HUES48 (cell line): ENCODE measurements around the gene RNF144A.

ENCODE experiments used
- H3K27ac ChIP-seq: one replicate; pipeline ENCODE4 v1.7.0; 2013; ENCODE audit warnings: low read depth, low read length, inconsistent platforms
- H3K27me3 ChIP-seq: 2 replicates; pipeline ENCODE4 v1.6.1; 2013; ENCODE audit warnings: mild to moderate bottlenecking, low read length; ENCODE audit not compliant: control insufficient read depth, insufficient read depth
- H3K36me3 ChIP-seq: 2 replicates; pipeline ENCODE4 v1.6.1; 2013; ENCODE audit warnings: low read length; ENCODE audit not compliant: control insufficient read depth, insufficient read depth
- H3K4me1 ChIP-seq: 2 replicates; pipeline ENCODE4 v1.6.1; 2013; ENCODE audit warnings: mild to moderate bottlenecking, low read length; ENCODE audit not compliant: control insufficient read depth, insufficient read depth
- H3K4me3 ChIP-seq: 2 replicates; pipeline ENCODE4 v1.5.1; 2013; ENCODE audit warnings: mild to moderate bottlenecking, low read depth, low read length
- H3K9ac ChIP-seq: 2 replicates; pipeline ENCODE4 v1.6.1; 2013; ENCODE audit warnings: mild to moderate bottlenecking, low read depth, low read length, moderate library complexity
- H3K9me3 ChIP-seq: 2 replicates; pipeline ENCODE4 v1.6.1; 2013; ENCODE audit warnings: low read length; ENCODE audit not compliant: control insufficient read depth, insufficient read depth

RNF144A gene

DNA sequence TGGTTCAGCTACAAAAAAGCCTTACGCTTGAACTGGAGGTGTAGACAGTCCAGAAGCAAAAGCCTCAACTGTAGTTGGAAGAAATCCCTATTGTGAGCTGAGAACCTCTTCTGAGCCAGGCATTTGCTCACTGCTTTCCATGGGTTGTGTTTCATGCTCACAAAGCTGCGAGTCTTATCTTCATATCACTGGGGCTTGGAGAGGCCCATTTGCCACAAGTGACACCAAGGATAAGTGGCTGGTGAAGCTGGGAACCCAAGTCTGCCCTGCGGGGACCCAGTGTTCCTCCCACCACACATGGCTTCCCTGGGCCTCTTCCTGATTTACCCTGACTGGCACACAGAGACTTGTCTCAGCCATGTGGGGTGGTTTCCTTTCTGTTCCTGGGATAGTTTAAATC, 130.4 kb downstream of the RNF144A start:
- no peaks in the 10 kb centered on the region for H3K9me3 ChIP-seq

DNA sequence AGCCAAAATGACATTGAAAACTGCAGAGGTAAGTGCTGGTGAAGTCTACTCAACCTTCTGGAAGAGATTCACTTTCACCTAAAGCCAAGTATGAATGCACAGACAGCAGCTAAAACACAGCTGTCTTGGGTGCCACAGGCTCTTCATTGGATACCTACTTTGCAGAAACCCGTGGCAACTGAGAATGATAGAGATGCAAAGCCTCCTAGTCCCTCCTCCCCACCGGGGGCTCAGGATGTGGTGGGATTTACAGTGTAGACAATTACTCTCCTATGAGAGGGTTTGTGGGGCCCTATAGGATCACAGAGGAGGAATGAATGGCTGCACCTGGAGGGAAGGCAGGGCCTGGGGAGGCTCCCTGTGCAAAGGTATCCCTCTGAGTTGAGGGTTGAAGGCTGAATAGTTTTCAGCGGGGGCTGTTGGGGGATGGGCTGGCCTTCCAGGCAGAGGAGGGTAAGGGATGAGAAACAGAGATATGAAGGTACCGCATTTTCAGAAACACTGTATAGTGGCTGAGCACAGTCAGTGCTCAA, 131.6 kb downstream of the RNF144A start:
- Histone ChIP-seq H3K4me1 (no peaks in the 10 kb centered on the region; the same call in 1 of the 2 replicates), H3K27ac (no peak overlapping the region), H3K9ac (no peak overlapping the region), H3K27me3 (no peaks in the 10 kb centered on the region), H3K36me3 (no peaks in the 10 kb centered on the region), H3K9me3 (no peaks in the 10 kb centered on the region), H3K4me3 (no peak overlapping the region)

More for the DNA sequence above, 130.4 kb downstream of the RNF144A start:
- Histone ChIP-seq H3K4me3 (no peak overlapping the region), H3K4me1 (no peaks in the 10 kb centered on the region; the same call in 1 of the 2 replicates), H3K9ac (no peak overlapping the region), H3K36me3 (no peaks in the 10 kb centered on the region), H3K27ac (no peak overlapping the region), H3K27me3 (no peaks in the 10 kb centered on the region)

DNA sequence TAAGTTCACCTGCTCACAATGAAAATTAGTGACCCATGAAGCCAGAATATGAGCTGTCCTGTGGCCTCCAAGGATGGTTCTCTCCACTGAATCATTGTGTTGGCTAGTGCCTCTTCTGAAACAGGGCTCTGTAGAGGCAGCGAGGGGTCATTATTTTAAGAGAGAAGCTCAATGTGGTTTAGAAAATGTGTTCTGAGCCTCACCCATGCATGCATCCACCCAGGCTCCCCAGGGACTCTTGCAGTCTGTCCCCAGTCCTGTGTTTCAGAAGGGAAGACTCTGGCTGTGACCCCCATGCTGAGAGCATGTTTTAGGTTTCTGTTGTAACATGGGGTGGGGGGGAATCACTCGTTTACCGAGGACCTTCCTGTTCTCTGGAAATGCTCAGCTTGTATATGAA, 135.2 kb downstream of the RNF144A start:
- no peaks in the 10 kb centered on the region for H3K27me3 ChIP-seq
- H3K9me3 ChIP-seq, result no peaks in the 10 kb centered on the region
- H3K36me3 ChIP-seq, result no peaks in the 10 kb centered on the region
- H3K9ac ChIP-seq, result no peak overlapping the region
- no peak overlapping the region for H3K27ac ChIP-seq
- H3K4me1 ChIP-seq, result no peaks in the 10 kb centered on the region; the same call in 1 of the 2 replicates
- H3K4me3 ChIP-seq, result no peak overlapping the region

DNA sequence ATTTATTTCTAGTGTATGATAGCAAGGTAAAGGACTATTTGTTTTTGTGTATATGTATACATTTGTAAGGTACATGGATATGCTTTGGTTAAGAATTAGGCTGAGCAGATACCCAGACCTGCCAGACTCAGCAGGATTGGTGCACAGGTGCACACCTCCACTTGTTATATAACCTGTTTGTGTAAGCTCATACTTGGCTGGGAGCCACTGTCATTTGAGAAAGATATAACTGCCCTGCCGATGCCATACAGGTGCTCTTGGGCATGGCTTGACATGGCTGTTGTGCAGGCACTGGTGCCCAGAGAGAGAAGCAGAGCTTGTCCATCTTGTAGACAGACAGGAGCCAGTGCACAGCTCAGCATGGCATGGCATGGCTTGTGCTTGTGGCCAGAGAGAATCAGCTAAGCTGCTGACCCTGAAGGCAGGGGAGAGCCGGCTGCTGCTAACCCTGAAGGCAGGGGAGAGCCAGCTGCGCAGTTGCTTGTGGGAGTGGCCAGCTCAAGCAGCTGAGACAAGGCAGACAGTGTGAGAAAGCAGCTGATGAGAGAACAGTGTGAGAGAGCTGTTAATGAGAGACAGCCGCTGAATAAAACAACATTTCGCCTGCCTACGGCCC, 136.5 kb downstream of the RNF144A start:
- Histone ChIP-seq H3K27me3 (no peaks in the 10 kb centered on the region), H3K9ac (no peak overlapping the region), H3K4me3 (no peak overlapping the region), H3K27ac (no peak overlapping the region), H3K36me3 (no peaks in the 10 kb centered on the region), H3K4me1 (no peaks in the 10 kb centered on the region; the same call in 1 of the 2 replicates), H3K9me3 (no peaks in the 10 kb centered on the region)

DNA sequence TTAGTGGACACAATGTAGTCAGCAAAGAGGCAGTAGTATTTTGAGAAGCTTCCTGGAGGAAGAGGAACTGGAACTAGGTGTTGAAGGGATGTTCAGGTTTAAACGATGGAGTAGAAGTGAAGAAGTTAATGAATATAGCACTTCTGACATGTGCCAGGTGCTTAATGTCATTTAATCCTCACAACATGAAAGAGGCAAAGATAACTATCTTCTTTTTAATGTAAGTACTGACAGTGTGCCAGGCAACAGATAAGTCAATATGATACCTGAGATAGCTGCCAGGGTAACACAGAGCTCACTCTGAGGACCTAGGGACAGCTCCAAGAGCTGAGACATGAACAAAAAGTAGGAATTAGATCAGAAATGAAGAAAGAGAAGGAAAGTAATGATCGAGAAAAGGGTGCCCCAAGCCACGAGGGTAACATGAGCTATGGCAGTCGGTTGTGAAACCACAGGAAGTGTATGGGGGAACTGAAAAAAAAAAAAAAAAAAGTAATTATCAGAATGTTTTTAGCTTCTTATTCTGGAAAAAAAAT, 140.7 kb downstream of the RNF144A start:
- Histone ChIP-seq H3K9me3 (no peaks in the 10 kb centered on the region), H3K4me3 (no peak overlapping the region), H3K27me3 (no peaks in the 10 kb centered on the region), H3K27ac (no peak overlapping the region), H3K4me1 (peaks cover 4% of the 10 kb centered on the region; the same call in 1 of the 2 replicates), H3K9ac (no peak overlapping the region), H3K36me3 (no peaks in the 10 kb centered on the region)

DNA sequence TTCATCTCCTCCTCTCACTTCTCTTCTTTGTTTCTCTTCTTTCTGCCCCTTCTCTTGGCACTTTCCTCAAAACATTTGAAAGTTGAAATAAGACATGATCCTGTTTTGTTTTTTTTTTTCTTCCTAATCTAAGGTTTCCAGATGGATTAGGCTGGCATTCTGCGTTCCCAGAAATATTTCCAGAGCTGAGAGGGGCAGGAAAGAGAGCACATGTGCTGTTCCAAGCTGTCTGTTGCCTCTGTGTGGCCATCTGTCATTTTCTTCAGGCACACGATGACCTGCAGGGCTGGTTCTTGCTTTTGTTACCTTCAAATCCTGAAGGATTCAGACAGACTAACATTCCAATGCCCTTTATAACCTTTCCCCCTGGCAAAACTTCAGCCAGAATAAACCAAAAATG, 142.9 kb downstream of the RNF144A start:
- H3K27me3 ChIP-seq, result no peaks in the 10 kb centered on the region
- peaks cover 4% of the 10 kb centered on the region; the same call in 1 of the 2 replicates for H3K4me1 ChIP-seq
- no peak overlapping the region for H3K27ac ChIP-seq
- H3K36me3 ChIP-seq, result no peaks in the 10 kb centered on the region
- H3K4me3 ChIP-seq, result no peak overlapping the region
- H3K9me3 ChIP-seq, result peaks cover 4% of the 10 kb centered on the region; the same call in 1 of the 2 replicates
- no peak overlapping the region for H3K9ac ChIP-seq

DNA sequence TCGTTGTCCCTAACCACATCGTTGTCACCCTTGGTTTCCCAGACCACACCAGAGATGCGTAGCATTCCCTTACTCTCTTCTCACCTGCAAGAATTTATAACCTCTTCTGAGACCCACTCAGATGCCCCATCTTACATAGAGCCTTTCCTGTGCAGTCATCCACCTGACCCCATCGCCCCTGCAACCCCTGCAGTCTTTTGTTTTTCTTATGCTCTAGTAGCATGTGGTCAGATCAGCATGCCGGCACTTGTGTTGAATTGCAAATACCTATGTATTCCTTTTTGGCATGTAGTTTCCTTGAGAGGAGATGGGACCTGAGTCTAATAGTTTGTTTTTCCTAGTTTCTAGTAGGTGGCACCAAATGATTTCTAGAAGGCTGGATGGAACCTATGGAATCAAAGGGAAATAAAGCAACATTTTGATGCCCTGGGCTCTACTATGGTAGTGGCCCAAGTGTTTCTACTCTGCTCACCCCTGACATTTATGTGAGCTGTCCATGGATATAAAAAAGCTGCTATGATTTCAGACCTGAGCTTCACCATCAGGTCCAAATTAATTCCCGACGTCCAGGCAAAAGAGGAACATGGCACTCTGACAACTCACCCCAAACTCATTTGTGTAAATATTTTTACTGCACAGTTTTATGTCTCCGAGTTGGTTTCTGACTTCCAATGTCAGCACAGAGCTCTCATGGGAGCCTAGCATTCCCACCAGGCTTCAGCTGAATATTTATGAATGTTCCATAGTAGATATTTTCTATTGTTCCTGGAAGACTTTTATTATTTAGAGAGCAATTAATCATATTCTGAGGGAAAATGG, 143.6 kb downstream of the RNF144A start:
- Histone ChIP-seq H3K4me1 (peaks cover 4% of the 10 kb centered on the region; the same call in 1 of the 2 replicates), H3K9me3 (peaks cover 4% of the 10 kb centered on the region; the same call in 1 of the 2 replicates), H3K27me3 (no peaks in the 10 kb centered on the region), H3K9ac (no peak overlapping the region), H3K27ac (no peak overlapping the region), H3K36me3 (no peaks in the 10 kb centered on the region), H3K4me3 (no peak overlapping the region)

DNA sequence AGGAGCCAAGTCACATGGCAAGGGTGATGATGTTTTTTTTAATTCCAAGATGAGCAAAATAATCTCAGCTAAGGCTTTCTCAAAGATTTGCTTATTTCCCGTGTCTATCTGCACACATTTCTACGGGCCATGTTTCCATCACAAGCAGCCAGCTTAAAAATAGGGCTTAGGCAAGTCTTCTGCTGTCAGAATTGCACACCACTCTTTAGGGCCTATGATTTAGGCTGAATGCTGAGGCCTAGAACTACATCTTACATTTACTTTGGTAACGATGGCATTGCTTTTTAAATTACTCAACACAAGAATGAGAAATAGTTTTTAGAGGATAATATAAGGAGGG, 144.2 kb downstream of the RNF144A start:
- Histone ChIP-seq H3K4me1 (peaks cover 4% of the 10 kb centered on the region; the same call in 1 of the 2 replicates), H3K27ac (no peak overlapping the region), H3K4me3 (no peak overlapping the region), H3K27me3 (no peaks in the 10 kb centered on the region), H3K9ac (no peak overlapping the region), H3K36me3 (no peaks in the 10 kb centered on the region), H3K9me3 (peaks cover 4% of the 10 kb centered on the region; the same call in 1 of the 2 replicates)

DNA sequence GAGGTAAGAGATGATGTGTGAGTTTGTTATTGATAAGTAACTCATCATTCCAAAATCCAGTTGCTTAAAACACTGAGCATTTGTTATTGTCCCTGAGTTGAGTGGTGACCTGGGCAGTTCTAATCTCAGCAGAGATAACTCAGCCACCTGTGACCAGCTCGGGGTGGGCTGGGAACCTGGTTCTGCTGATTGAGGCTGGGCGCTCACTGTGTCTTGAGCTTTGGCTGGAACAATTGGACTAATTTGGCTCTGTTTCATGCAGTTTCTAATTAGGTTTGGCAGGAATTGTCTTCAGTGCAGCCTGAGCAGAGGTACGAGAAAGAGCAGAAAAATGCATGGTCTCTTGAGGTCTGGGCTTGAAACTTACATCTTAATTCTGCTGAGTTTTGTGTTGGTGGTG, 144.7 kb downstream of the RNF144A start:
- Histone ChIP-seq H3K4me3 (no peak overlapping the region), H3K4me1 (peaks cover 4% of the 10 kb centered on the region; the same call in 1 of the 2 replicates), H3K9me3 (peaks cover 4% of the 10 kb centered on the region; the same call in 1 of the 2 replicates), H3K27ac (no peak overlapping the region), H3K9ac (no peak overlapping the region), H3K36me3 (no peaks in the 10 kb centered on the region), H3K27me3 (no peaks in the 10 kb centered on the region)

DNA sequence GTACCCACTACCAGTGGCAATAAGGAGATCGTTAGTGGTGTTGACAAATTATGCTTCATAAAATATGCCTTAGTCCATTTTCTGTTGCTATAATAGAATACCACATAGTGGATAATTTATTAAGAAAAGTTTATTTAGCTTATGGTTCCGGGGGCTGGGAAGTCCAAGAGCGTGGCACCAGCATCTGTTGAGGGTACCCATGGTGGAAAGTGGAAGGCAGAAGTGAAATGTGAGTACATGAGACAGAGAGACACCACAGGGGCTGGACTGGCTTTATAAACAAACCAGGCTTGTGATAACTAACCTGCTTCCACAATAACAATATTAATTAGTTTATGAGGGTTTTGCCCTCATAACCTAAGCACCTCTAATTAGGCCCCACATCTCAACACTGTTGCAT, 146.6 kb downstream of the RNF144A start:
- Histone ChIP-seq H3K9ac (no peak overlapping the region), H3K27me3 (no peaks in the 10 kb centered on the region), H3K4me1 (peaks cover 4% of the 10 kb centered on the region; the same call in 1 of the 2 replicates), H3K36me3 (no peaks in the 10 kb centered on the region), H3K4me3 (no peak overlapping the region), H3K27ac (no peak overlapping the region), H3K9me3 (peaks cover 4% of the 10 kb centered on the region; the same call in 1 of the 2 replicates)

DNA sequence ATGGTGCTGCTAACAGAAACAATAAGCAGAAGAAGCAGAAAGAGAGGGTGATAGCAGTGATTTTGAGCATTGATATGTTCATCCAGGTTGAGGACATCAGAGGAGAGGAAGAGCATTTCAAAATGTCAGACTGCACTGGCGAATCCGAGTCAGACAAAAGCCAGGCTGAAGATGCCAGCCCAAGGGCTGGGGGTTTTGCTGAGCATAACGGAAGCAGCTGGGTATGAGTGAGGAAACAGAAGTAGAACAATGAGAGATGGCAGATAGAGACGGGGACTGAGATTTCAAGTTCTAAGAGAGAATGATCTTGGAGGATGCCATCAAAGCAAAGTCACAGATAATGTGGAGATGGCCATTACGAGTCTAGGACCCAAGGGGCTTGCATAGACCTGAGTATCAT, 151.2 kb downstream of the RNF144A start:
- Histone ChIP-seq H3K27me3 (no peaks in the 10 kb centered on the region), H3K4me1 (no peaks in the 10 kb centered on the region), H3K9ac (no peak overlapping the region), H3K27ac (no peak overlapping the region), H3K36me3 (no peaks in the 10 kb centered on the region), H3K9me3 (peaks cover 4% of the 10 kb centered on the region; the same call in 1 of the 2 replicates), H3K4me3 (no peak overlapping the region)
